Astrocyte (in vitro differentiated cells and primary cell): Measurements from ENCODE around the gene KIF3B. TPM values are rescaled to one million over a fixed set of nuclear protein-coding genes. Genes with fewer than 3 reads are reported as not detected.

Source experiments
- DNase-seq: peaks from one replicate; pipeline ENCODE4 v3.0.0-alpha.2; 2010; ENCODE audit warnings: low read depth
- FAIRE-seq: peaks from 2 replicates; lab custom pipeline; 2011; peaks lifted over from hg19 to GRCh38; lab: Jason Lieb, UNC
- H2AFZ ChIP-seq: 2 replicates; pipeline ENCODE4 v1.6.0; 2012; ENCODE audit warnings: low read depth, low read length, inconsistent platforms
- H3K27ac ChIP-seq: 2 replicates; pipeline ENCODE4 v1.5.1; 2011; ENCODE audit warnings: low read depth, low read length, inconsistent platforms
- H3K27me3 ChIP-seq: 2 replicates; pipeline ENCODE4 v1.6.0; 2011; ENCODE audit warnings: low read length, inconsistent platforms; ENCODE audit not compliant: insufficient read depth
- H3K36me3 ChIP-seq: 2 replicates; pipeline ENCODE4 v1.5.1; 2011; ENCODE audit warnings: low read length, inconsistent platforms; ENCODE audit not compliant: insufficient read depth
- H3K4me1 ChIP-seq: 2 replicates; pipeline ENCODE4 v1.5.1; 2011; ENCODE audit warnings: low read length, inconsistent platforms; ENCODE audit not compliant: insufficient read depth
- H3K4me2 ChIP-seq: 2 replicates; pipeline ENCODE4 v1.6.0; 2012; ENCODE audit warnings: low read length, inconsistent platforms
- H3K4me3 ChIP-seq: 2 replicates; pipeline ENCODE4 v1.5.1; 2011; ENCODE audit warnings: low read depth, mild to moderate bottlenecking, low read length, inconsistent platforms; ENCODE audit not compliant: insufficient read depth
- H3K79me2 ChIP-seq: 2 replicates; pipeline ENCODE4 v1.6.0; 2012; ENCODE audit warnings: mild to moderate bottlenecking, low read length, inconsistent platforms; ENCODE audit not compliant: insufficient read depth
- H3K9ac ChIP-seq: 2 replicates; pipeline ENCODE4 v1.6.0; 2012; ENCODE audit warnings: mild to moderate bottlenecking, low read length, inconsistent platforms
- H3K9me3 ChIP-seq: 2 replicates; pipeline ENCODE4 v1.5.1; 2012; ENCODE audit warnings: low read depth, mild to moderate bottlenecking, low read length, inconsistent platforms; ENCODE audit not compliant: insufficient read depth
- H4K20me1 ChIP-seq: 2 replicates; pipeline ENCODE4 v1.6.0; 2012; ENCODE audit warnings: low read length, inconsistent platforms; ENCODE audit not compliant: insufficient read depth
- H3K27ac Mint-ChIP-seq: one replicate; pipeline ENCODE4 v1.8.0; 2021; ENCODE audit warnings: mild to moderate bottlenecking, mixed read lengths; ENCODE audit not compliant: unreplicated experiment
- H3K27me3 Mint-ChIP-seq: one replicate; pipeline ENCODE4 v1.8.0; 2021; ENCODE audit warnings: low read depth, mixed read lengths; ENCODE audit not compliant: unreplicated experiment
- H3K36me3 Mint-ChIP-seq: one replicate; pipeline ENCODE4 v1.8.0; 2021; ENCODE audit warnings: low read depth, mixed read lengths; ENCODE audit not compliant: unreplicated experiment
- H3K4me1 Mint-ChIP-seq: one replicate; pipeline ENCODE4 v1.8.0; 2021; ENCODE audit warnings: low read depth, mixed read lengths; ENCODE audit not compliant: unreplicated experiment
- H3K4me3 Mint-ChIP-seq: one replicate; pipeline ENCODE4 v1.8.0; 2021; ENCODE audit warnings: mild to moderate bottlenecking, moderate library complexity, mixed read lengths; ENCODE audit not compliant: unreplicated experiment
- H3K9me3 Mint-ChIP-seq: one replicate; pipeline ENCODE4 v1.8.0; 2021; ENCODE audit warnings: mild to moderate bottlenecking, mixed read lengths; ENCODE audit not compliant: unreplicated experiment
- EZH2 ChIP-seq: IDR thresholded peaks from 2 replicates; pipeline ENCODE4 v1.6.1; 2012; ENCODE audit warnings: mild to moderate bottlenecking, low read length, inconsistent platforms; ENCODE audit not compliant: insufficient read depth
- total RNA-seq: library from RNA; stranded (reverse); gene quantifications from 2 replicates; pipeline ENCODE4 v1.2.1, GENCODE V29; 2021
- TF ChIP-seq, protein P1 (sequence below): IDR thresholded peaks from 2 replicates; pipeline ENCODE4 v1.5.1; 2011; ENCODE audit warnings: low read depth, mild to moderate bottlenecking, inconsistent platforms, low read length, moderate library complexity; ENCODE audit not compliant: insufficient read depth

Gene KIF3B
- total RNA-seq, 1 donor from 2014 or later, result 28.5 TPM

DNA sequence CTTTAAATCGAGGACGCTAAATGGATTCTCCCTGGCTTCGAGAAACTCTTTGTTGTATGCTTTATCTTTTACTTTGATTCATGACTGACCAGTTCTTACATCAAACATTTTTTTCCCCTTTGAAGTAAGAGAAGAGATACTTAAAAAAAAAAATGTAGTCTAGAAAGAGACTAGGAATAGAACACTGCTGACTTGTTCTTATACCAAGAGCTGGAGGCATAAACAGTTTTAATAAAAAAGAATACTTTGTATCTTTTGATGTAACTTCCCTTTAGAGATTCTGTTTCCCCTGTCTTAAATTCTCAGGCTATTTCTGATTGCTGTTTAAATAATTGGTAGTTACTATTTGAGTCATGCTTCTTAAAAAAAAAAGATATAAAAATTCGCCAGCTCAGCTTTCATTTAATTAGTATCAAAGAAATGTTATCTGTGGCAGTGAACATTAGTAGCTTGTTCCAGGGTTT is 85.5 kb downstream of the KIF3B start:
- Histone ChIP-seq H3K9me3 (no peaks in the 10 kb centered on the region), H3K79me2 (peaks cover 92% of the 10 kb centered on the region), H3K4me1 (peaks cover 4% of the 10 kb centered on the region), H3K36me3 (peaks cover 4% of the 10 kb centered on the region), H3K4me2 (peak overlapping the region; percentile 11), H4K20me1 (peaks cover 89% of the 10 kb centered on the region), H3K9ac (peak overlapping the region; percentile 3), H3K4me3 (no peak overlapping the region), H2AFZ (no peak overlapping the region), H3K27me3 (no peaks in the 10 kb centered on the region), H3K27ac (no peak overlapping the region)
- TF ChIP-seq EZH2, result no peak
- TF ChIP-seq, protein P1, sequence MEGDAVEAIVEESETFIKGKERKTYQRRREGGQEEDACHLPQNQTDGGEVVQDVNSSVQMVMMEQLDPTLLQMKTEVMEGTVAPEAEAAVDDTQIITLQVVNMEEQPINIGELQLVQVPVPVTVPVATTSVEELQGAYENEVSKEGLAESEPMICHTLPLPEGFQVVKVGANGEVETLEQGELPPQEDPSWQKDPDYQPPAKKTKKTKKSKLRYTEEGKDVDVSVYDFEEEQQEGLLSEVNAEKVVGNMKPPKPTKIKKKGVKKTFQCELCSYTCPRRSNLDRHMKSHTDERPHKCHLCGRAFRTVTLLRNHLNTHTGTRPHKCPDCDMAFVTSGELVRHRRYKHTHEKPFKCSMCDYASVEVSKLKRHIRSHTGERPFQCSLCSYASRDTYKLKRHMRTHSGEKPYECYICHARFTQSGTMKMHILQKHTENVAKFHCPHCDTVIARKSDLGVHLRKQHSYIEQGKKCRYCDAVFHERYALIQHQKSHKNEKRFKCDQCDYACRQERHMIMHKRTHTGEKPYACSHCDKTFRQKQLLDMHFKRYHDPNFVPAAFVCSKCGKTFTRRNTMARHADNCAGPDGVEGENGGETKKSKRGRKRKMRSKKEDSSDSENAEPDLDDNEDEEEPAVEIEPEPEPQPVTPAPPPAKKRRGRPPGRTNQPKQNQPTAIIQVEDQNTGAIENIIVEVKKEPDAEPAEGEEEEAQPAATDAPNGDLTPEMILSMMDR, result no peak
- H3K9me3 Mint-ChIP-seq, result no peaks in the 10 kb centered on the region
- no peak overlapping the region for H3K27ac Mint-ChIP-seq
- H3K4me3 Mint-ChIP-seq, result no peak overlapping the region
- no peaks in the 10 kb centered on the region for H3K36me3 Mint-ChIP-seq
- DNase-seq, result no peak
- FAIRE-seq, result no peak
- H3K4me1 Mint-ChIP-seq, result peaks cover 23% of the 10 kb centered on the region
- H3K27me3 Mint-ChIP-seq, result no peaks in the 10 kb centered on the region

- H3K9me3 ChIP-seq, result no peaks in the 10 kb centered on the region
- Mint-ChIP-seq H3K36me3 (no peaks in the 10 kb centered on the region), H3K27me3 (no peaks in the 10 kb centered on the region), H3K27ac (no peak overlapping the region), H3K4me3 (peak overlapping the region; percentile 0), H3K4me1 (peaks cover 26% of the 10 kb centered on the region), H3K9me3 (no peaks in the 10 kb centered on the region)
- no peak overlapping the region for H3K27ac ChIP-seq
- no peak overlapping the region for H3K4me3 ChIP-seq
- peaks cover 94% of the 10 kb centered on the region for H4K20me1 ChIP-seq
- no peak overlapping the region for H3K4me2 ChIP-seq
- TF ChIP-seq, protein P1, result no peak
- no peak for TF ChIP-seq EZH2
- no peaks in the 10 kb centered on the region for H3K27me3 ChIP-seq
- H2AFZ ChIP-seq, result no peak overlapping the region
- peaks cover 98% of the 10 kb centered on the region for H3K79me2 ChIP-seq
- H3K4me1 ChIP-seq, result peaks cover 4% of the 10 kb centered on the region
- peaks cover 4% of the 10 kb centered on the region for H3K36me3 ChIP-seq
- FAIRE-seq, result no peak
- no peak overlapping the region for H3K9ac ChIP-seq
- DNase-seq, result no peak
Observed at GRCh38 chr20:32363492-32363891, 86.0 kb downstream of the KIF3B start.

- DNase-seq, result no peak
- peaks cover 32% of the 10 kb centered on the region for H3K4me1 Mint-ChIP-seq
- peaks cover 100% of the 10 kb centered on the region for H3K79me2 ChIP-seq
Observed at GRCh38 chr20:32364554-32365208, 87.2 kb downstream of the KIF3B start.

More at GRCh38 chr20:32364554-32365208, 87.2 kb downstream of the KIF3B start:
- Mint-ChIP-seq H3K4me3 (no peak overlapping the region), H3K36me3 (no peaks in the 10 kb centered on the region), H3K9me3 (no peaks in the 10 kb centered on the region), H3K27ac (no peak overlapping the region), H3K27me3 (no peaks in the 10 kb centered on the region)
- peaks cover 9% of the 10 kb centered on the region for H3K36me3 ChIP-seq
- no peaks in the 10 kb centered on the region for H3K27me3 ChIP-seq
- H2AFZ ChIP-seq, result no peak overlapping the region
- no peak for FAIRE-seq
- no peak overlapping the region for H3K9ac ChIP-seq
- H3K4me2 ChIP-seq, result no peak overlapping the region
- H4K20me1 ChIP-seq, result peaks cover 98% of the 10 kb centered on the region
- no peak overlapping the region for H3K4me3 ChIP-seq
- H3K27ac ChIP-seq, result no peak overlapping the region
- TF ChIP-seq, protein P1, result no peak
- TF ChIP-seq EZH2, result no peak
- H3K9me3 ChIP-seq, result no peaks in the 10 kb centered on the region
- H3K4me1 ChIP-seq, result peaks cover 9% of the 10 kb centered on the region
